ENCODE measurements around the gene BDP1. TPM values are rescaled to one million over a fixed set of nuclear protein-coding genes. Genes with fewer than 3 reads are reported as not detected.
A peak's percentile ranks its signal among the peaks of the same experiment; 100 is the strongest.
"Not testable (repeated sequence)": the region's sequence is repeated elsewhere in the genome, so short reads cannot be mapped to it uniquely, and the experiment has no call there.

BDP1 gene
- total RNA-seq, 2 experiments from 2014 or later, result 27.8 to 29.3 TPM

- Mint-ChIP-seq H3K4me1 (peaks cover 35% of the 10 kb centered on the region), H3K9me3 (no peaks in the 10 kb centered on the region), H3K27ac (peak within 1 kb of the TSS; percentile 97), H3K36me3 (ENCODE audit: low read depth) (peaks cover 8% of the 10 kb centered on the region), H3K4me3 (peak within 1 kb of the TSS; percentile 98), H3K27me3 (no peaks in the 10 kb centered on the region)
- ChIA-PET CTCF (interaction anchor here (1.4 to 8.5 kb wide), 4 partner anchors 11 to 170 kb away, joined by 3 to 87 read pairs (median 7); no protein-coding TSS in a partner anchor), POLR2A (interaction anchor here (0.8 to 3.1 kb wide), 13 partner anchors 10 to 721 kb away, joined by 3 to 73 read pairs (median 4); partner anchors contain the start of gene BDP1)
- peak; percentile 98 for DNase-seq
Observed at GRCh38 chr5:71586941-71587765, 131.7 kb downstream of the BDP1 start, which contains the start of gene MCCC2. MCCC2 (plus strand) TSS chr5:71587340; CDS start chr5:71587426, 86 bp downstream.

GRCh38 chr5:71587766-71588532 is 132.5 kb downstream of the BDP1 start:
- peak; percentile 22 for DNase-seq
- H3K9me3 Mint-ChIP-seq, result no peaks in the 10 kb centered on the region
- ChIA-PET CTCF (interaction anchor here (1.4 to 8.5 kb wide), 4 partner anchors 11 to 169 kb away, joined by 3 to 87 read pairs (median 7); no protein-coding TSS in a partner anchor), POLR2A (interaction anchor here (0.9 to 3.1 kb wide), 10 partner anchors 9 to 720 kb away, joined by 3 to 73 read pairs (median 4); partner anchors contain the start of gene BDP1)
- peak overlapping the region; percentile 97 for H3K27ac Mint-ChIP-seq
- peaks cover 12% of the 10 kb centered on the region for H3K36me3 Mint-ChIP-seq (ENCODE audit: low read depth)
- no peaks in the 10 kb centered on the region for H3K27me3 Mint-ChIP-seq
- peaks cover 35% of the 10 kb centered on the region for H3K4me1 Mint-ChIP-seq
- peak overlapping the region; percentile 98 for H3K4me3 Mint-ChIP-seq

- Mint-ChIP-seq H3K4me1 (peaks cover 35% of the 10 kb centered on the region), H3K4me3 (peak overlapping the region; percentile 98), H3K27me3 (no peaks in the 10 kb centered on the region), H3K36me3 (ENCODE audit: low read depth) (peaks cover 12% of the 10 kb centered on the region), H3K9me3 (no peaks in the 10 kb centered on the region), H3K27ac (peak overlapping the region; percentile 4)
- DNase-seq, result no peak
- POLR2A ChIA-PET, result interaction anchor here (1.9 to 3.1 kb wide), 2 partner anchors 9 to 12 kb away, joined by 8 to 73 read pairs; no protein-coding TSS in a partner anchor
- CTCF ChIA-PET, result interaction anchor here (2.7 to 8.5 kb wide), 2 partner anchors 13 to 113 kb away, joined by 10 to 87 read pairs; no protein-coding TSS in a partner anchor
Observed at GRCh38 chr5:71588533-71588885, 133.1 kb downstream of the BDP1 start.

GRCh38 chr5:71589903-71590302 is 134.5 kb downstream of the BDP1 start:
- no peak for DNase-seq
- no peak overlapping the region for H3K4me3 Mint-ChIP-seq
- POLR2A ChIA-PET, result interaction anchor here (0.7 to 2.1 kb wide), 3 partner anchors 8 to 76 kb away, joined by 3 to 18 read pairs (median 4); no protein-coding TSS in a partner anchor
- H3K9me3 Mint-ChIP-seq, result no peaks in the 10 kb centered on the region
- CTCF ChIA-PET, result interaction anchor here (8.5 kb wide), 1 partner anchor 12 kb away, joined by 87 read pairs; no protein-coding TSS in a partner anchor
- H3K27ac Mint-ChIP-seq, result peak overlapping the region; percentile 28
- H3K27me3 Mint-ChIP-seq, result no peaks in the 10 kb centered on the region
- H3K36me3 Mint-ChIP-seq (ENCODE audit: low read depth), result peaks cover 16% of the 10 kb centered on the region
- H3K4me1 Mint-ChIP-seq, result peaks cover 35% of the 10 kb centered on the region

GRCh38 chr5:71591100-71591499 is 135.6 kb downstream of the BDP1 start:
- no peaks in the 10 kb centered on the region for H3K9me3 Mint-ChIP-seq
- H3K4me3 Mint-ChIP-seq, result no peak overlapping the region
- CTCF ChIA-PET, result interaction anchor here (0.7 to 8.5 kb wide), 3 partner anchors 9 to 17 kb away, joined by 4 to 87 read pairs (median 6); no protein-coding TSS in a partner anchor
- no peak for DNase-seq
- peaks cover 22% of the 10 kb centered on the region for H3K36me3 Mint-ChIP-seq (ENCODE audit: low read depth)
- H3K4me1 Mint-ChIP-seq, result peaks cover 35% of the 10 kb centered on the region
- no peaks in the 10 kb centered on the region for H3K27me3 Mint-ChIP-seq
- no peak overlapping the region for H3K27ac Mint-ChIP-seq
- POLR2A ChIA-PET, result interaction anchor here (0.6 to 2.1 kb wide), 2 partner anchors 10 to 60 kb away, joined by 3 to 18 read pairs; no protein-coding TSS in a partner anchor

GRCh38 chr5:71596169-71596568 is 140.7 kb downstream of the BDP1 start:
- no peak for DNase-seq
- ChIA-PET CTCF (no interaction called here), POLR2A (no interaction called here)
- peaks cover 42% of the 10 kb centered on the region for H3K36me3 Mint-ChIP-seq (ENCODE audit: low read depth)
- H3K9me3 Mint-ChIP-seq, result no peaks in the 10 kb centered on the region
- no peak overlapping the region for H3K4me3 Mint-ChIP-seq
- no peak overlapping the region for H3K27ac Mint-ChIP-seq
- no peaks in the 10 kb centered on the region for H3K27me3 Mint-ChIP-seq
- peaks cover 16% of the 10 kb centered on the region for H3K4me1 Mint-ChIP-seq

- CTCF ChIA-PET, result no interaction called here
- Mint-ChIP-seq H3K27ac (no peak overlapping the region), H3K4me1 (peaks cover 23% of the 10 kb centered on the region), H3K36me3 (ENCODE audit: low read depth) (peaks cover 44% of the 10 kb centered on the region), H3K4me3 (no peak overlapping the region), H3K27me3 (no peaks in the 10 kb centered on the region), H3K9me3 (no peaks in the 10 kb centered on the region)
- POLR2A ChIA-PET, result interaction anchor here (1.4 kb wide), 1 partner anchor 9 kb away, joined by 8 read pairs; the partner anchor contains the start of gene MCCC2
- DNase-seq, result no peak
Observed at GRCh38 chr5:71597001-71597400, 141.6 kb downstream of the BDP1 start.

GRCh38 chr5:71600783-71601182 is 145.3 kb downstream of the BDP1 start:
- peaks cover 33% of the 10 kb centered on the region for H3K4me1 Mint-ChIP-seq
- H3K27ac Mint-ChIP-seq, result peak overlapping the region; percentile 98
- peaks cover 55% of the 10 kb centered on the region for H3K36me3 Mint-ChIP-seq (ENCODE audit: low read depth)
- POLR2A ChIA-PET, result interaction anchor here (0.6 to 2.3 kb wide), 8 partner anchors 8 to 145 kb away, joined by 3 to 73 read pairs (median 5); partner anchors contain the start of genes BDP1 and MCCC2
- H3K27me3 Mint-ChIP-seq, result no peaks in the 10 kb centered on the region
- H3K9me3 Mint-ChIP-seq, result no peaks in the 10 kb centered on the region
- H3K4me3 Mint-ChIP-seq, result no peak overlapping the region
- CTCF ChIA-PET, result interaction anchor here (0.8 to 3.1 kb wide), 11 partner anchors 12 to 156 kb away, joined by 3 to 87 read pairs (median 4); partner anchors contain the start of gene MCCC2
- DNase-seq, result no peak

GRCh38 chr5:71601222-71602026 is 146.0 kb downstream of the BDP1 start:
- DNase-seq, result peak; percentile 85
- H3K4me1 Mint-ChIP-seq, result peaks cover 33% of the 10 kb centered on the region
- peak overlapping the region; percentile 98 for H3K27ac Mint-ChIP-seq
- no peaks in the 10 kb centered on the region for H3K9me3 Mint-ChIP-seq
- peaks cover 49% of the 10 kb centered on the region for H3K36me3 Mint-ChIP-seq (ENCODE audit: low read depth)
- CTCF ChIA-PET, result interaction anchor here (0.6 to 3.1 kb wide), 14 partner anchors 11 to 156 kb away, joined by 3 to 87 read pairs (median 4); partner anchors contain the start of gene MCCC2
- POLR2A ChIA-PET, result interaction anchor here (0.6 to 2.3 kb wide), 8 partner anchors 9 to 146 kb away, joined by 3 to 73 read pairs (median 5); partner anchors contain the start of genes BDP1 and MCCC2
- H3K4me3 Mint-ChIP-seq, result peak overlapping the region; percentile 22
- no peaks in the 10 kb centered on the region for H3K27me3 Mint-ChIP-seq

GRCh38 chr5:71609916-71610315 is 154.5 kb downstream of the BDP1 start:
- DNase-seq, result peak; percentile 35
- CTCF ChIA-PET, H3K27ac Mint-ChIP-seq, H3K27me3 Mint-ChIP-seq, H3K4me1 Mint-ChIP-seq, H3K9me3 Mint-ChIP-seq, H3K4me3 Mint-ChIP-seq: not testable (repeated sequence)
- POLR2A ChIA-PET, result interaction anchor here (1.5 kb wide), 1 partner anchor 9 kb away, joined by 6 read pairs; no protein-coding TSS in a partner anchor
- H3K36me3 Mint-ChIP-seq (ENCODE audit: low read depth), result peaks cover 24% of the 10 kb centered on the region

GRCh38 chr5:71615809-71616208 is 160.4 kb downstream of the BDP1 start:
- Mint-ChIP-seq H3K27ac (no peak overlapping the region), H3K4me1 (peaks cover 2% of the 10 kb centered on the region), H3K36me3 (ENCODE audit: low read depth) (peaks cover 40% of the 10 kb centered on the region), H3K27me3 (no peaks in the 10 kb centered on the region), H3K9me3 (no peaks in the 10 kb centered on the region), H3K4me3 (no peak overlapping the region)
- ChIA-PET POLR2A (no interaction called here), CTCF (no interaction called here)
- no peak for DNase-seq
